ENCODE measurements around the gene SNRNP70.

DNA sequence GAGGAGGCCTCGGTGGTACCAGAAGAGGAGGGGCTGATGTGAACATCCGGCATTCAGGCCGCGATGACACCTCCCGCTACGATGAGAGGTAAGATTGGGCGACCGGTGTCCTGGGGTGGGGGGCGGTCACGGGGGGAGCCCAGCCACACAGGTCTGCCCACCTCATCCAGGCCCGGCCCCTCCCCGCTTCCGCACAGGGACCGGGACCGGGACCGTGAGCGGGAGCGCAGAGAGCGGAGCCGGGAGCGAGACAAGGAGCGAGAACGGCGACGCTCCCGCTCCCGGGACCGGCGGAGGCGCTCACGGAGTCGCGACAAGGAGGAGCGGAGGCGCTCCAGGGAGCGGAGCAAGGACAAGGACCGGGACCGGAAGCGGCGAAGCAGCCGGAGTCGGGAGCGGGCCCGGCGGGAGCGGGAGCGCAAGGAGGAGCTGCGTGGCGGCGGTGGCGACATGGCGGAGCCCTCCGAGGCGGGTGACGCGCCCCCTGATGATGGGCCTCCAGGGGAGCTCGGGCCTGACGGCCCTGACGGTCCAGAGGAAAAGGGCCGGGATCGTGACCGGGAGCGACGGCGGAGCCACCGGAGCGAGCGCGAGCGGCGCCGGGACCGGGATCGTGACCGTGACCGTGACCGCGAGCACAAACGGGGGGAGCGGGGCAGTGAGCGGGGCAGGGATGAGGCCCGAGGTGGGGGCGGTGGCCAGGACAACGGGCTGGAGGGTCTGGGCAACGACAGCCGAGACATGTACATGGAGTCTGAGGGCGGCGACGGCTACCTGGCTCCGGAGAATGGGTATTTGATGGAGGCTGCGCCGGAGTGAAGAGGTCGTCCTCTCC, 22.6 kb downstream of the SNRNP70 start:
- TF ChIP-seq CTCF (IDR thresholded peaks at IDR 0.05) (no peak), POLR2A (IDR thresholded peaks at IDR 0.05) (no peak)

Measured in ovary (tissue), 3 donors.